Adrenal gland (tissue), 12 donors: ENCODE results near the gene LAMP1. TPM values are rescaled to one million over a fixed set of nuclear protein-coding genes. Genes with fewer than 3 reads are reported as not detected.
A peak's percentile ranks its signal among the peaks of the same experiment; 100 is the strongest.

Experiments used
- DNase-seq, 7 donors: peaks; one replicate each; pipeline ENCODE4 v3.0.0-alpha.2; 2019 to 2020
- H3K27ac ChIP-seq, 5 donors: fragments of 200-600 bp; sonication (generic) in 4 of 5; 1 replicate in 3 of 5; 2 replicates in 2 of 5; pipeline versions ENCODE4 v1.5.1 to v1.8.0; 2016 to 2020; ENCODE audit warnings: mild to moderate bottlenecking in 1 of 5
- H3K27me3 ChIP-seq: fragments of 200-600 bp; 2 replicates; pipeline ENCODE4 v1.8.0; 2021
- H3K36me3 ChIP-seq, 2 donors: fragments of 200-600 bp; replicated peaks in 1 of 2; 1 replicate in 1 of 2; 2 replicates in 1 of 2; pipeline versions ENCODE4 v1.5.1 to v1.8.0; 2018 to 2022
- H3K4me1 ChIP-seq, 2 donors: fragments of 200-600 bp; replicated peaks in 1 of 2; 1 replicate in 1 of 2; 2 replicates in 1 of 2; pipeline versions ENCODE4 v1.5.1 to v1.8.0; 2018 to 2021
- H3K4me3 ChIP-seq, 4 donors: fragments of 200-600 bp; sonication (generic) in 3 of 4; one replicate each; pipeline ENCODE4 v1.5.1; 2016 to 2018
- H3K9me3 ChIP-seq, 3 donors: fragments of 200-600 bp; sonication (generic) in 1 of 3; replicated peaks in 1 of 3; 1 replicate in 2 of 3; 2 replicates in 1 of 3; pipeline versions ENCODE4 v1.5.1 to v1.8.0; 2016 to 2021
- CTCF ChIP-seq, 6 experiments: fragments of 450-650 bp in 4 of 6; fragments of 200-600 bp in 2 of 6; sonication (generic) in 1 of 6; IDR thresholded peaks; 1 replicate in 5 of 6; 2 replicates in 1 of 6; pipeline versions ENCODE4 v1.5.1 to v1.8.0; 2016 to 2021; ENCODE audit warnings: antibody characterized with exemption in 6 of 6, mild to moderate bottlenecking in 2 of 6, moderate library complexity in 1 of 6
- POLR2A ChIP-seq, 2 donors: fragments of 450-650 bp; IDR thresholded peaks; one replicate each; pipeline ENCODE4 v1.6.1; 2017; ENCODE audit warnings: antibody characterized with exemption in 2 of 2, mild to moderate bottlenecking in 2 of 2, moderate library complexity in 1 of 2
- WGBS, 4 donors: extraction: QIAGEN DNeasy Blood & Tissue Kit in 2 of 4; methylation state at CpG; one replicate each; pipeline versions ENCODE4 v1.1.5 to v1.1.7; 2013 to 2017; 5-methylcytosine and 5-hydroxymethylcytosine counted together
- intact Hi-C, 2 donors: fragments of 100-400 bp; cut with DNase I; formaldehyde crosslinking; loops; one replicate each; pipeline versions ENCODE4 v1.14.1 to v1.15.0; 2022 to 2023
- polyA plus RNA-seq, 3 donors: library from polyadenylated mRNA; stranded (reverse); fragments of 200-250 nt in 2 of 3; fragments of 350-450 nt in 1 of 3; fragmentation: Illumina TruSeq in 1 of 3; extraction: RNeasy Lipid Tissue Mini Kit (QIAGEN cat#74804) in 1 of 3; gene quantifications; one replicate each; pipeline ENCODE4 v1.2.3, GENCODE V29; 2013 to 2014
- total RNA-seq, 9 donors: library from RNA; depleted of rRNA in 4 of 9; stranded (reverse); fragments of >200 nt in 4 of 9; fragments of 120-200 nt in 1 of 9; fragmentation: NEBNext Ultra II Directional in 1 of 9; extraction: Animal tissue kit (Norgen Biotek cat#: 25700) in 1 of 9; gene quantifications; one replicate each; pipeline versions ENCODE4 v1.1.0 to v1.2.4, GENCODE V29; 2013 to 2023
- donor health status: healthy with polysubstance abuse.
- donor health status: Bipolar disorder and iron deficiency.
- donor health status: DM: yes; HTN: yes; CAD: no.
- donor health status: DM: no; HTN: no; CAD: no.
- donor health status: DM: no; HTN: no; CAD: no.
- donor health status: DM: yes; HTN: yes; CAD: no.

The LAMP1 gene
- total and polyA plus RNA-seq, 12 donors: 40.6 to 267 (median 172) TPM

GRCh38 chr13:113272031-113272430 is 25.0 kb upstream of the LAMP1 start:
- peak in 1 of 7 donors; percentile 9 for DNase-seq
- no peak overlapping the region for H3K4me3 ChIP-seq
- H3K27ac ChIP-seq: no peak overlapping the region
- TF ChIP-seq POLR2A (IDR thresholded peaks at IDR 0.05) (no peak), CTCF (IDR thresholded peaks at IDR 0.05) (no peak)
- 72 to 91% (median 82%) methylated on average over 2 of the region's 2 CpGs for WGBS, 4 donors
- H3K36me3 ChIP-seq: no peaks in the 10 kb centered on the region
- H3K4me1 ChIP-seq: no peaks in the 10 kb centered on the region
- H3K27me3 ChIP-seq: no peaks in the 10 kb centered on the region
- no peaks in the 10 kb centered on the region for H3K9me3 ChIP-seq
- intact Hi-C loops: loop anchor here (5.0 to 10.0 kb wide), 2 partner anchors 105 to 123 kb away; no protein-coding TSS in a partner anchor

GRCh38 chr13:113272701-113273181 is 24.3 kb upstream of the LAMP1 start:
- intact Hi-C loops: loop anchor here (5.0 to 10.0 kb wide), 2 partner anchors 105 to 122 kb away; no protein-coding TSS in a partner anchor
- WGBS, 4 donors: 78 to 89% (median 85%) methylated on average over 10 of the region's 10 CpGs
- Histone ChIP-seq H3K27me3 (no peaks in the 10 kb centered on the region), H3K27ac (peak overlapping the region in 1 of 5 donors; percentile 38), H3K4me1 (no peaks in the 10 kb centered on the region), H3K4me3 (no peak overlapping the region), H3K36me3 (no peaks in the 10 kb centered on the region), H3K9me3 (no peaks in the 10 kb centered on the region)
- peak in 3 of 7 donors; percentile 20 to 59 (median 39) for DNase-seq
- TF ChIP-seq POLR2A (IDR thresholded peaks at IDR 0.05): no peak
- TF ChIP-seq CTCF (IDR thresholded peaks at IDR 0.05): no peak

GRCh38 chr13:113273321-113273720 is 23.7 kb upstream of the LAMP1 start:
- TF ChIP-seq CTCF (IDR thresholded peaks at IDR 0.05) (no peak), POLR2A (IDR thresholded peaks at IDR 0.05) (no peak)
- no peaks in the 10 kb centered on the region for H3K4me1 ChIP-seq
- H3K4me3 ChIP-seq: no peak overlapping the region
- no peaks in the 10 kb centered on the region for H3K27me3 ChIP-seq
- DNase-seq: no peak
- no peaks in the 10 kb centered on the region for H3K9me3 ChIP-seq
- H3K36me3 ChIP-seq: no peaks in the 10 kb centered on the region
- WGBS, 4 donors: 68 to 89% (median 87%) methylated on average over 6 of the region's 6 CpGs
- intact Hi-C loops: loop anchor here (5.0 to 10.0 kb wide), 2 partner anchors 104 to 121 kb away; no protein-coding TSS in a partner anchor
- peak overlapping the region in 1 of 5 donors; percentile 51 for H3K27ac ChIP-seq

- peak in 5 of 7 donors; percentile 24 to 48 (median 45) for DNase-seq
- H3K27me3 ChIP-seq: no peaks in the 10 kb centered on the region
- intact Hi-C loops: loop anchor here (5.0 to 10.0 kb wide), 2 partner anchors 103 to 121 kb away; no protein-coding TSS in a partner anchor
- H3K36me3 ChIP-seq: no peaks in the 10 kb centered on the region
- H3K9me3 ChIP-seq: no peaks in the 10 kb centered on the region
- TF ChIP-seq CTCF (IDR thresholded peaks at IDR 0.05): no peak
- no peak for TF ChIP-seq POLR2A (IDR thresholded peaks at IDR 0.05)
- no peak overlapping the region for H3K4me3 ChIP-seq
- no peaks in the 10 kb centered on the region for H3K4me1 ChIP-seq
- 67 to 70% (median 68%) methylated on average over 9 to 15 of the region's 15 CpGs for WGBS, 4 donors
- peak overlapping the region in 1 of 5 donors; percentile 51 for H3K27ac ChIP-seq
Observed at GRCh38 chr13:113273851-113274590, 23.0 kb upstream of the LAMP1 start.
